ENCODE results near the gene COL16A1. TPM values are rescaled to one million over a fixed set of nuclear protein-coding genes. Genes with fewer than 3 reads are reported as not detected.
A peak's percentile ranks its signal among the peaks of the same experiment; 100 is the strongest.

The COL16A1 gene
- total and polyA plus RNA-seq, 2 experiments from 2014 or later = 90.2 to 127 TPM

GRCh38 chr1:31618916-31619846, 84.6 kb downstream of the COL16A1 start:
- Histone ChIP-seq H3K4me2 (no peak overlapping the region), H4K20me1 (ENCODE audit: insufficient read depth, poor library complexity, severe bottlenecking) (no peaks in the 10 kb centered on the region), H3K27ac (no peak overlapping the region), H3K4me1 (ENCODE audit: insufficient read depth) (no peaks in the 10 kb centered on the region), H3K36me3 (replicated peaks; ENCODE audit: insufficient read depth, low read depth) (no peaks in the 10 kb centered on the region), H3K79me2 (no peaks in the 10 kb centered on the region), H3K9me2 (replicated peaks; ENCODE audit: insufficient read depth) (no peaks in the 10 kb centered on the region), H3K27me3 (peaks cover 10% of the 10 kb centered on the region), H3K4me3 (no peak overlapping the region), H3K9me3 (ENCODE audit: low read depth) (no peaks in the 10 kb centered on the region), H2AFZ (no peak overlapping the region)
- no peak for DNase-seq (ENCODE audit: low spot score)
- TF ChIP-seq EZH2phosphoT487 (IDR thresholded peaks at IDR 0.05; ENCODE audit: low read depth, severe bottlenecking, unreplicated experiment) (no peak), EZH2 (IDR thresholded peaks at IDR 0.05; ENCODE audit: borderline replicate concordance) (no peak), CTCF (IDR thresholded peaks at IDR 0.05; ENCODE audit: poor library complexity) (no peak)
- 86% methylated on average over 22 of the region's 23 CpGs for WGBS (ENCODE audit: low lambda C conversion rate, missing lambda C conversion rate)

- peak; percentile 83 for DNase-seq (ENCODE audit: low spot score)
- 29% methylated on average over 20 of the region's 56 CpGs for WGBS (ENCODE audit: low lambda C conversion rate, missing lambda C conversion rate)
- H3K4me2 ChIP-seq = peak overlapping the region; percentile 100
- H3K27ac ChIP-seq = no peak overlapping the region
- H3K4me1 ChIP-seq (ENCODE audit: insufficient read depth) = no peaks in the 10 kb centered on the region
- no peaks in the 10 kb centered on the region for H3K9me3 ChIP-seq (ENCODE audit: low read depth)
- peak overlapping the region; percentile 88 for H2AFZ ChIP-seq
- H3K79me2 ChIP-seq = no peaks in the 10 kb centered on the region
- H3K4me3 ChIP-seq = peak overlapping the region; percentile 82
- no peaks in the 10 kb centered on the region for H4K20me1 ChIP-seq (ENCODE audit: insufficient read depth, poor library complexity, severe bottlenecking)
- no peaks in the 10 kb centered on the region for H3K36me3 ChIP-seq (replicated peaks; ENCODE audit: insufficient read depth, low read depth)
- no peaks in the 10 kb centered on the region for H3K9me2 ChIP-seq (replicated peaks; ENCODE audit: insufficient read depth)
- TF ChIP-seq EZH2phosphoT487 (IDR thresholded peaks at IDR 0.05; ENCODE audit: low read depth, severe bottlenecking, unreplicated experiment) (no peak), CTCF (IDR thresholded peaks at IDR 0.05; ENCODE audit: poor library complexity) (peak; percentile 96)
- peaks cover 10% of the 10 kb centered on the region for H3K27me3 ChIP-seq
Measured at GRCh38 chr1:31617916-31618746, 85.7 kb downstream of the COL16A1 start.

GRCh38 chr1:31617218-31617915, 86.5 kb downstream of the COL16A1 start, which contains the start of gene HCRTR1:
Gene HCRTR1 (plus strand): TSS chr1:31617689. CDS start chr1:31619193, 1,504 bp downstream.
- peak; percentile 3 for DNase-seq (ENCODE audit: low spot score)
- Histone ChIP-seq H3K79me2 (no peaks in the 10 kb centered on the region), H3K4me3 (peak within 1 kb of the TSS; percentile 82), H3K9me3 (ENCODE audit: low read depth) (no peaks in the 10 kb centered on the region), H3K9me2 (replicated peaks; ENCODE audit: insufficient read depth) (no peaks in the 10 kb centered on the region), H3K4me1 (ENCODE audit: insufficient read depth) (no peaks in the 10 kb centered on the region), H3K36me3 (replicated peaks; ENCODE audit: insufficient read depth, low read depth) (no peaks in the 10 kb centered on the region), H3K27me3 (peaks cover 10% of the 10 kb centered on the region), H3K27ac (no peak within 1 kb of the TSS), H2AFZ (peak within 1 kb of the TSS; percentile 88), H4K20me1 (ENCODE audit: insufficient read depth, poor library complexity, severe bottlenecking) (no peaks in the 10 kb centered on the region), H3K4me2 (peak within 1 kb of the TSS; percentile 100)
- TF ChIP-seq EZH2 (IDR thresholded peaks at IDR 0.05; ENCODE audit: borderline replicate concordance) (no peak), CTCF (IDR thresholded peaks at IDR 0.05; ENCODE audit: poor library complexity) (no peak), EZH2phosphoT487 (IDR thresholded peaks at IDR 0.05; ENCODE audit: low read depth, severe bottlenecking, unreplicated experiment) (no peak)
- 19% methylated on average over 22 of the region's 48 CpGs for WGBS (ENCODE audit: low lambda C conversion rate, missing lambda C conversion rate)

Measured in hepatocyte (in vitro differentiated cells).